NCI-H1048 (cell line): ENCODE results near the gene RPL31.
"Not testable (repeated sequence)": the region's sequence is repeated elsewhere in the genome, so short reads cannot be mapped to it uniquely, and the experiment has no call there.

ENCODE experiments used
- DNase-seq: peaks from one replicate; lab custom pipeline; 2025; lab: John Stamatoyannopoulos, UW

The RPL31 gene

GRCh38 chr2:101026923-101027469, 24.9 kb downstream of the RPL31 start:
- DNase-seq: no peak

GRCh38 chr2:101027852-101028251, 25.8 kb downstream of the RPL31 start:
- no peak for DNase-seq

- DNase-seq: no peak
These were observed 28.9 kb downstream of the RPL31 start for GRCh38 chr2:101030866-101031554.

GRCh38 chr2:101032084-101032776, 30.1 kb downstream of the RPL31 start:
- DNase-seq: no peak

- no peak for DNase-seq
These were observed 34.5 kb downstream of the RPL31 start for GRCh38 chr2:101036562-101036961.

GRCh38 chr2:101037161-101037755, 35.2 kb downstream of the RPL31 start:
- no peak for DNase-seq

GRCh38 chr2:101038455-101039255, 36.6 kb downstream of the RPL31 start:
- no peak for DNase-seq

GRCh38 chr2:101040072-101040471, 38.0 kb downstream of the RPL31 start:
- DNase-seq: no peak

GRCh38 chr2:101040761-101041160, 38.7 kb downstream of the RPL31 start:
- DNase-seq: no peak

GRCh38 chr2:101041413-101041812, 39.3 kb downstream of the RPL31 start:
- DNase-seq: no peak

- no peak for DNase-seq
These were observed 43.2 kb downstream of the RPL31 start for GRCh38 chr2:101045330-101045729.

GRCh38 chr2:101047075-101047766, 45.1 kb downstream of the RPL31 start:
- DNase-seq: no peak

GRCh38 chr2:101047774-101048173, 45.7 kb downstream of the RPL31 start:
- DNase-seq: no peak

- no peak for DNase-seq
These were observed 46.7 kb downstream of the RPL31 start for GRCh38 chr2:101048756-101049155.

GRCh38 chr2:101050886-101051285, 48.8 kb downstream of the RPL31 start:
- DNase-seq: not testable (repeated sequence)

- DNase-seq: no peak
These were observed 50.1 kb downstream of the RPL31 start for GRCh38 chr2:101052147-101052546.

GRCh38 chr2:101053117-101053516, 51.0 kb downstream of the RPL31 start:
- DNase-seq: no peak
